HG02970 (cell line): ENCODE measurements around the gene NDUFS8.

Experiments
- ATAC-seq: cut with Tn5 transposase; IDR thresholded peaks from one replicate; pipeline ENCODE4 v1.9.1; 2021; ENCODE audit warnings: mild to moderate bottlenecking, moderate library complexity, moderate number of reproducible peaks; ENCODE audit not compliant: unreplicated experiment, low FRiP score

The NDUFS8 gene

DNA sequence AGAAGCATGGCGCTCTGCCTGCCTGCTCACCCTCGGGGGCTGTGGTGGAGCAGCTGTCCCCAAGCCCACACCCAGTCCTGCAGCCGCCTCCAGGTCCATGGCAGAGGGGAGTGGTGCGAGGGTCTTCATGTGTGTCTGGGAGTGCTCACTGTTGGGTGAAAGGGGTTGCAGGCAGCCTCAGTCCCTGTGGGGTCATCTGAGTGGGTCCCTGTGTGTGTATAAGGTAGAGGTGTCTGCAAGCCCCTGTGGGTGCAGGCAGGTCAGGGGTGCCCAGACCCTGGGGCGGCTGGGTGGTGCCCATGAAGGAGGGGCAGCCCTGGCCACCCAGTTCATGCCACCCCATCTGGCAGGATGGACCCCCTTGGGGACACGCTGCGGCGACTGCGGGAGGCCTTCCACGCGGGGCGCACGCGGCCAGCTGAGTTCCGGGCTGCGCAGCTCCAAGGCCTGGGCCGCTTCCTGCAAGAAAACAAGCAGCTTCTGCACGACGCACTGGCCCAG is 15.5 kb upstream of the NDUFS8 start:
- no peak for ATAC-seq

DNA sequence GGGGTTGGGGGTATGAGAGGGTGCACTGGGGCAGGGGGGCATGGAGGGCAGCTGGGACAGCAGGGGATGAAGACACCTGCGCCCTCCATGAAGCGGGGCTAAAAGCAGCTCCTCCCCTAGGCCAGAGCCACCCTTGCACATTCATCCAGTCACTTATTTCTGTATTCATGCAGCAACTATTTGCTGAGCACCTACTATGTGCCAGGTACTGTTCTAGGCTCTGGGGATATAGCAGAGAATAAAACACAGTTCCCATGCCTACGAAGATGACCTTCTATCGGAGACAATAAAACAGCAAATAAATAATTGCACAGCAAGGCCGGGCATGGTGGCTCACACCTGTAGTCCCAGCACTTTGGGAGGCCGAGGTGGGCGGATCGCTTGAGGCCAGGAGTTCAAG is 15.0 kb upstream of the NDUFS8 start:
- no peak for ATAC-seq

DNA sequence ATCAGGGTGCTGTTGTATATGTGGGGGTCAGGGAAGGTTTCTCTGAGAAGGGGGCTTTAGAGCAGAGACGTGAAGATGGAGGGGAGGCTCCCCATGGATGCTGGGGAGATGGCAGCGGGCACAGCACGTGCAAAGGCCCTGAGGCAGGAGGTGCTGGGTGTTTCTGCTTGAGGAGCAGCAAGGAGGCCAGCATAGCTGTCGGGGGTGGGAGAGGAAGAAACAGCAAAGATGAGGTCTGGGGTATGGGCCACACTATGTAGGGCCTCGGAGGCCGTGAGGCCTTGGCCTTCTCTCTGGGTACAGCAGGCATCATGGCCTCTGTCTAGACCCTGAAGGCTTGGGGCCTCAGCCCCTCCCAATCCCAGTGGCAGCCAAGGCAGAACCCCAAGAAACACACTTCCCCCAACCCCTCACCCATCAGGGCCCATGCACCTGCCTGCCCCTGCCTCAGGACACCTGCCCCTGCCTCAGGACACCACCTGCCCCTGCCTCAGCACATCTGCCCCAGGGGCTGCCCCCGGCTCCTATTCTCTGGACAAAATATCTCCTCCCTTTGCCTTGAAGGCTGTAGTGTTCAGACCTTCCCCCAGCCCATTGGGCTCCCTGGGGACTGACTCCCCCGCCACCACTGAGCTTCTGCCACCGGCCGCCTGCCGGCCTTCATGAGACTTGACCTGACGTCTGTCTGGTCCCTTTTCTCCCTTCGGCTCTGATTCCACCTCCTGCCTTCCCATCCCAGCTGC is 14.1 kb upstream of the NDUFS8 start:
- no peak for ATAC-seq

DNA sequence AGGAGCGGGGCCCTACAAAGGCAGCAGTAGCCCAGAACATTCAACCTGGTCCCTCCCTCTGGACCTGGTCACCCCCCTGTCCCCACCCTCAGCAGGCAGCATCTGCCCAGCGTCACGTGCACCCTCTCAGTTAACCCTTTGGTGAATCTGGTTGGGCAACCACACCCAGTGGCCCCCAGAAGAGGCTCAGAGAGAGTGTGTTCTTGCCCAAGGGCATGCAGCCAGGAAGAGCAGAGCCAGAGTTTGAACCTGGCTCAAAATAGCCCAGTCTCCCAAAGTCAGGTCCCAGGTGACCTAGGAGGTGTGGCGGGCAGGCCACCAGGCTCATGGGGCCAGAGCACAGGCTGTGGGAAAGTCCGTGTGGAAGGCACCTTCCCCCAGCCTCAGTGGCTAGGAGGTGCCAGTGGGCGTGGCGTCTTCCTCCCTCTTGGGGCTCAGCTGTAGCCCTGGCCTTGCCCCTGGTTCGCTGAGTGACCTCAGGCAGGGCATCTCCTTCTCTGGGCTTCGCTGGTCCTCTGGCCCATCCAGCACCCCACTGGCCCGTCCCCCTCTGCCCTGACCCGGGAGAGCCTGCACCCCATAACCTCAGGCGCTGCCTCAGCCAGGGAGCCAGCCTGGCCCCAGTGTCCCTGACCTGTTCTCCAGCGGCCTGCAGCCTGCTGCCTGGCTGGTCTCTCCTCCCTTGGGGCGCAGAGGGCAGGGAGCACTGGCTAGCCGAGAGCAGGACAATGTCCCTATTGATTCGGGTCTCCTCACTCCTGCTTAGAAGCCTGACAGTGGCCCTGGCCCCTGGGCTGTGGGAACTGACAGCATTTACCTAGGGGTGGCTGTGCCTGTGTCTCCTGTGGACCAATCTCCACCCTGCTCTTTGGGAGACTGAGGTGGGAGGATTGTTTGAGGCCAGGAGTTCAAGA is 13.3 kb upstream of the NDUFS8 start:
- no peak for ATAC-seq

DNA sequence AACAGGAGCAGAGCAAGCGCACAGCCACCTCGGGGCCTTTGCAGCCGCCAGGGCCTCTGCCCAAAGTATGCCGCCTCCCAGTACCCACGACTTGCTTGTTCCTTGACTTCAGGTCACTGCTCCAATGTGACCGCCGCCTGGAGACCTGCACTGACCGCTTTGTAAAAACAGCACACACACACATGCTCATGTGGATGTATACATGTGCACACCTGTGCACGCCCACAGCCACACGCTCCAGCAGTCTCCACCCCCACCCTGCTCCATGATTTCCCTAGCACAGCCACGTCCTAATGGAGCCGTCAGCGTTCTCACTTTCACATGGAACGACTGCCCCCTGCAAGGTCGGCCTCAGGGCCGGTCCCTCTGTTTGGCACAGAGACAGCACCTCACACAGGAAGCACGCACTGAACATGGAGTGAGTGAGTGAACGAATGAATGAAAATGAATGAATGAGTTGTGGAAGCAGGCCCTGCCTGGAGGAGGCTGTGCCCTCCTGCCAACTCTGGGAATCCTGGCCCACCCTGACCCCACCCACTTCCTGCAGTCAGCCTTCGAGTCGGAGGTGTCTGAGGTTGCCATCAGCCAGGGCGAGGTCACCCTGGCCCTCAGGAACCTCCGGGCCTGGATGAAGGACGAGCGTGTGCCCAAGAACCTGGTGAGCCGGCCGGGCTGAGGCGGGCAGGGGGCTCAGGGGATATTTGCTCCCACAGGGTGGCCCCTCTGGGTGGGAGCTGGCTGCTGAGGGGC is 12.3 kb upstream of the NDUFS8 start:
- ATAC-seq: no peak

DNA sequence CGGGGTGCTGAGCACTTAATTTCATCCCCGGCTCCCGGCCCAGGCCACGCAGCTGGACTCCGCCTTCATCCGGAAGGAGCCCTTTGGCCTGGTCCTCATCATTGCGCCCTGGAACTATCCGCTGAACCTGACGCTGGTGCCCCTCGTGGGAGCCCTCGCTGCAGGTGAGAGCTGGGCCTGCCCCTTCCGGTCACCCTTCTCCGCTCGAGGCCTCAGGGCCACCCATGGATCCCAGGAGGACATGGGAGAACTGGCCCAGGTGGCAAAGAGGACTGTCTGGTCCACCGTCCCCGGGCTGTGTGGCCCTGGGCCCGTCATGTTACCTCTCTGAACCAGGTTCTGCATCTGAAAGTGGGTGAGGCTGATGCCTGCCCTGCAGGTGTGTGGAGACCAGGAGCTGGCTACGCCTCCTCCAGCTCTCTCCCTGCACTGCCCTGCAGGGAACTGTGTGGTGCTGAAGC is 11.7 kb upstream of the NDUFS8 start:
- ATAC-seq: no peak

DNA sequence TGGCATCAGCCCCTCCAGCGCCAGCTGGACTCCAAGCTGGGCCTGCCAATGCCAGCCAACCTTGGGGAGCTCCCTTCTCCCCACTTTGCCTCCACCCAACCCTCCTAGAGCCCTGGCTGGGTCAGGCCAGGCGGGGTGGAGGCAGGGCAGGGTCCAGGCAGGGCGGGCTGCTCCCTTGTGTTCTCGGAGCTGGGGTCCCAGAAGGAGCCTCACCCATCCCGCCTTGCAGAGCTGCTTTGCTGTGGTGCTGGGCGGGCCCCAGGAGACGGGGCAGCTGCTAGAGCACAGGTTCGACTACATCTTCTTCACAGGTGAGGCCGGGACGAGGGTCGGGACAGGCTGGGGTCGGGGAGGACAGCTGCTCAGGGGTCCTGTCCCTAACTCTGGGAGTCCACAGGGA is 11.0 kb upstream of the NDUFS8 start:
- no peak for ATAC-seq

DNA sequence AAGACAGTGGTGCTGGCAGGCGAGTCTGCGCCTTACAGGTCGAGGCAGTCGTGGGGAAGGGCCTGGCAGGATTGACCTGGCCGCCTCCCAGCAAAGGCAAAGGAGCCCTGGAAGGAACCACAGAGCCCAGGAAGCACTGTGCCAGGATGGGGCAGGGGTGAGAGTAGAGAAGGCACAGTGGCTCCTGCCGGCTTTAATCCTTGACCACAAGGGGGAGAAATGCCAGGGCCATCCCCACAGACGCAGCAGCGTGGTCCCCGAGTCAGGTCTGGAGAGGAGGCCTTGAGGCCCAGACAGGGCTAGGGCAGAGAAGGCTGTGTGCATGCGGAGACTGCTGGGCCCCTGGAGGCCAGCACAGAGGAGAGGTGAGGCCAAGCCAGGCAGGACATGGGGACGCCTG is 9.9 kb upstream of the NDUFS8 start:
- ATAC-seq: no peak

DNA sequence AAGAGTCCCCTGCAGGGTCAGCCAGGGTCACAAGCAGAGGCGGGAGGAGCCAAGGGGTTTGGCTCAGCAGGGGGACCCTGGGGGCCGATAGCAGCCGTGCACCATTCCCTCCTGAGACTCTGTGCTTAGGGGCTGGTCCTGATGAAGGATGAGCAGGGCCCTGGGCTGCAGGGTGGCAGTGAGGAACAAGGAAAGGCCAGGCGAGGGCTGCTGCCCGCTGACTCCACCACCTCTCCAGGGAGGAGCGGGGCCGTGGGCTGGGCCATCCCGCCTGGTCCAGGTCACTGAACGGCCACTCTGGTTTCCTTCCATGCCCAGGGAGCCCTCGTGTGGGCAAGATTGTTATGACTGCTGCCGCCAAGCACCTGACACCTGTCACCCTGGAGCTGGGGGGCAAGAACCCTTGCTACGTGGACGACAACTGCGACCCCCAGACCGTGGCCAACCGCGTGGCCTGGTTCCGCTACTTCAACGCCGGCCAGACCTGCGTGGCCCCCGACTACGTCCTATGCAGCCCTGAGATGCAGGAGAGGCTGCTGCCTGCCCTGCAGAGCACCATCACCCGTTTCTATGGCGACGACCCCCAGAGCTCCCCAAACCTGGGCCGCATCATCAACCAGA is 9.2 kb upstream of the NDUFS8 start:
- no peak for ATAC-seq

DNA sequence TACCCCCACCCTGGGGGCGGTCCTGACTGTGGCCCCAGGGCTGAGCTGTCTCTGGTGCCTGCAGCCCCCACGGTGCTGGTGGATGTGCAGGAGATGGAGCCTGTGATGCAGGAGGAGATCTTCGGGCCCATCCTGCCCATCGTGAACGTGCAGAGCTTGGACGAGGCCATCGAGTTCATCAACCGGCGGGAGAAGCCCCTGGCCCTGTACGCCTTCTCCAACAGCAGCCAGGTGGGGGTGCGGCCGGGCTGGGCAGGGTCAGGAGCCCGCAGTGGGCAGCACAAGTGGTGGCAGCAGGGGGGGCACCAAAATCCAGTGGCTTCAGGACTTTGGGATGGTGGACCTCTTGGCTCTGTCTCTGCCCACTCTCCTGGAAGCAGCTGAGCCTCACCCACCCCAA is 8.0 kb upstream of the NDUFS8 start:
- ATAC-seq: no peak

DNA sequence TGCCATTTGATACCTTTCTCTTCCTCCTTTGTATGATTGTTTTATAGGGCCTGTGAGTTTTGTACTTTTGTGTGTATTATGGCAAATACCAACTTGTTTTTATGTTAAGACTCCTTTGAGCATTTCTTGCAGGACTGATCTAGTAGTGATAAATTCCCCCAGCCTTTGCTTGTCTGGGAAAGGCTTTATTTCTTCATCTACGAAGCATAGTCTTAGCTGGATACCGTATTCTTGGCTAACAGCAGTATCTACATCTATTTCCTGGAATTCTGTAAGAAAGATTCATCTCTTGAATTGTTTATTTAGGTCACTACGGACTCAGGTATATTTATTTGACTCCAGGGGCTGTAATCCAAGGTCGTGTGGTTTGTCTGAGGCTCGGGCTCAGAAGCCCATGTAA is 6.0 kb upstream of the NDUFS8 start:
- no peak for ATAC-seq

DNA sequence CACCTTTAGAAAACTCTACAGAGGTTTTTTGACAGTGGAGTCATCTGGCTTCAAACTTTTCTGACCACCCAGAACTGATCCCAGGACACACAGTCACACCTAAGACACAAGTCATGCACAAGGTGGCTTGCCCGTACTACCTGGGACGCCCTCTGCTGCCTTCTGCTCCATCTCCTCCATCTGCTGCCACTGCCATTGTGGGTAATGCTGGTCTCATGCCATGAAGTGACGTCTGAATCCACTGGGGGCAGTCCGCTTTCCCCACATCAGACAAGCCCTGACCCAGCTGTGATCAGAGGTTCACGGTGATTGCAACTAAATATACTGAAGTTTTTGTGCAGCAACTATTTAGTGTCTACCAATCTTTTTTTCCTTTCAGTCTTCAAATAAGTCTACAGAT is 5.4 kb upstream of the NDUFS8 start:
- no peak for ATAC-seq

DNA sequence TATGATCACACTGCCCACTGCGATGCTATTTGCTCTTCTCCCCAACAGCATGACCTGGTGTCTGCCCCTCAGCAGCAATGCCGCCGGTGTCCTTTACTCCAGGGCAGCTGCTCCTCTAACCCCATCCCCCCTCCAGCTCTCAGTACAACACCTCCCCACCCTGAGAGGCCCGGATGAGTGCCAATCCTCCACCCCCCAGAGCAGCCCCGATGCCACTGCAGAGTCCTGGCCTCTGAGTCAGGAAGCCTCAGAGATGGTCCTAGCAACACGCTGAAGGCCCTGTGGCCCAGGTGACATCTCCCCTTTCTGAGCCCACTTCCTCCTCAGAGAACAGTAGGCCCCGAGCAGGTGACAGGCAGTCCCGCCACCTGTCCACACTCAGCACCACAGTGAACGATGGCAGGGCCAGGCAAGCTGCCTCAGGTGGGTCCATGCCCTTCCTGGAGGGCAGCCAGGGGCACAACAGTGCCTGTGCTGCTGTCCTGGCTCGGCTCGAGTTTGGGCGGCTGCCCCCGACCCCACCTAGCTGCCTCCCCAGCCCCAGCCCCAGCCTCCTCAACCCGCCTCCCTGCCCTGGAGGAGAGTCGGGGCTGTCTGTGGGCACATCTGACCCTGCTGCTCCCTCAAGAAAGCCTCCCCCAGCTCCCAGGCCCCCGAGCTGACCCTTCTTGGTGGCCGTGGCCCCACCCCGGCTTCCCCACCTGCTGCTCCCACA is 3.9 kb upstream of the NDUFS8 start:
- no peak for ATAC-seq

DNA sequence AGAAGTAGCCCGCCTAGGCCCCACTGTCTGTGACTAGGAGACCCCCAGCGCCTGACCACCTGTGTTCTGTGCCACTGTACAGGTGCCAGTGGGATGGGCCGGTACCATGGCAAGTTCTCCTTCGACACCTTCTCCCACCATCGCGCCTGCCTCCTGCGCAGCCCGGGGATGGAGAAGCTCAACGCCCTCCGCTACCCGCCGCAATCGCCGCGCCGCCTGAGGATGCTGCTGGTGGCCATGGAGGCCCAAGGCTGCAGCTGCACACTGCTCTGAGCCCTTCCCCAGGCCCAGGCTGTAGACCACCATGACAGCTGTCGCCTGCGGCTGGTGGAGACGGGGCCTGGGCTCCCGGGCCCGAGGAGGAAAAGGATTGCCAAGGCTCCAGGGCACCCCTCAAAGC is 2.8 kb upstream of the NDUFS8 start:
- ATAC-seq: no peak

DNA sequence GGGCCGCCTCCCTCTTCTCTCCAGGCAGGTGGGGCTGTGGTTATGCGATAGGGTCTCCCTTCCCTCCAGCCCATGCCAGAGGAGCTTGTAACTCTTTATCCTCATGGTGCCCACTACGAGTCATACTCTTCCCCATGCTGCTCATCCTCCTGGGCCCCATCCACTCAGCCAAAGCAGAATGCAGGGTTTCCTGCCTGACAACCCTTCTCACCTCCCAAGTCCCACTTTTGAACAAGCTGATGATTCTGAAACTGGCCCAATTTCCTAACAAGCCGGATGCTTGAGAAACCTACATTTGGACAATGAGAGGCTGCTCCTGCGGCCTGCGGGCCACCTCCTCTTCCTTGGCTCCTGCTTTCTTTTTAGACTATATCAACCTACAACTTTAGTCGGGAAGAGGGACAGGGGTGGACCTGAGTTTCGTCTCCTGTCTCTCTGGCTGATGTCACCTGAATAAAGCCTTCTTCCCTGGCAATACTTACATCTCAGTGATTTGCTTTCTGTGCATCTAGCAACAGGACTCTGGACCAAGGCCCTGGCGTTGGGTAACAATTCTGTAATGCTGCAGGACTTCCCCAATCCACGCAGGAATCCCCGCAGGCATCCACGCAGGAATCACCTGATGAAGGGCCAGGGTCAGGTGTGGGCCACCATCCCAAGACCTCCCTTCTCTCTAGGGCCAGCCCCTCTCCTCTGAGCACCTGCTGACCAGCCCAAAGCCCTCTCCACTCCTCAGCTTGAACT is 1.5 kb upstream of the NDUFS8 start:
- ATAC-seq: no peak

DNA sequence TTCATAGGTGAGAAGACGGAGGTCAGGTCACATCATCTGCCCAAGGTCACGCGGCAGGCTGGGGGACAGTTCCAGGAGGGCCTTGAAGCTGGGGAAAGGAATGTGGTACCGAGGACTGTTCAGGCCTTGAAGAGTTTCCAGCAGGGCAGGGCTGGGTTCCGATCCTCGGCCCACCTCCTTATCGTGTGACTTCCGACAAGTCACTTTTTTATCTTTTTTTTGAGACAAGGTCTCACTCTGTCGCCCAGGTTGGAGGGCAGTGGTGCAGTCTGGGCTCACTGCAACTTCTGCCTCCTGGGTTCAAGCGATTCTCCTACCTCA is 623 bp downstream of the NDUFS8 start:
- ATAC-seq: no peak

DNA sequence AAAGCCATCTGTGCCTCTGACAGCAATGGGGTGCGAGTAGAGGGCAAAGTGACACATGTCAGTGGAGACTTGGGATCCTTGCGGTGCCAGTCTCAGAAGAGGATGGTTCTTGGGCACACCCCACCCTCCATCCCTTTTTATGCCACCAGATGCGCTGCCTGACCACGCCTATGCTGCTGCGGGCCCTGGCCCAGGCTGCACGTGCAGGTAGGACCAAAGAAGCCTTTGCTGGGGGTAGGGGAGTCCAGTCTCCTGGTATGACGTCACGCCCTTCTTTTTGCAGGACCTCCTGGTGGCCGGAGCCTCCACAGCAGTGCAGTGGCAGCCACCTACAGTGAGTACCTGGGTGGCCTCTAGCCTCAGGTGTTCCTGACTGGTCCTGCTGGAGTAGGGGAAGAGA is 1.5 kb downstream of the NDUFS8 start:
- no peak for ATAC-seq

DNA sequence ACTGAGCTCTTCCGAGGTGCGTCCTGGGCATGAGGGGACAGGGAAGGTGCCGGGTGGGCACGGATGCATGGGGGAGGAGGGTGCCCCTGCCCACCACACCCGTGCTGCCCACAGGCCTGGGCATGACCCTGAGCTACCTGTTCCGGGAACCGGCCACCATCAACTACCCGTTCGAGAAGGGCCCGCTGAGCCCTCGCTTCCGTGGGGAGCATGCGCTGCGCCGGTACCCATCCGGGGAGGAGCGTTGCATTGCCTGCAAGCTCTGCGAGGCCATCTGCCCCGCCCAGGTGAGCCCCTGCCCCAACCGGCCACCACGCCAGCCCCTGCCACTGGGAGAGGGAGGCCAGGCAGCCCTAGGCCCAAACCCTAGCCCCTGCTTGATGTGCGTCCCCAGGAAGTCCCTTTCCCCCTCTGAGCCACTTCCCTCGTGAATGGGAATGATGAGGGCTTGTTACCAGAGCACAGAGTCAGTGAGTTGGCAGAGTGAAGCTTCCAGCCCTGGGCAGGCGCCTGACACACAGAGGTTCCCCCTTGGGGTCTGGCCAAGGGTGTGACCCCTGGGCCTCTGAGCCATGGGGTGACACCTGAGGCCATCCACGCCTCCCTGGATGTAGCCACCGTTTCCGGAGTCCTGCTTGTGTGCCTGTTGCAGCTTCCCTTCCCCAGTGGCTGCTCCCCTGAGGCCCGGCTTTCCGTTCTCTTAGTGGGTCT is 2.7 kb downstream of the NDUFS8 start:
- no peak for ATAC-seq

DNA sequence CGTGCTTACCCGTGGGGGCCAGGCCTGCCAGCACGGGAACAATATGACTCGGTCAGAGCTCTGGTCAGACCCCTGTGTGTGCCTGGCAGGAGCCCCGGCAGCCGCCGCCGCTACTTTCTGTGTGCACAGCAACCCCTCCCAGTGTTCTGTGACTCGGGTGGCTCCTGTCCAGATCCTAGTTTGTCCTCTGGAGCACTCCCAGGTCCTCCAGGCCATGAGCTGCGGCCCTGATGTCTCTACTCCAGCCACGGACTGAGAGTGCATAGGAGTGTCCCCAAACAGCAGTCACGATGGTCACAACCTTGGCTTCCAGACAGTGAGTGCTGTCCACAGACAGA is 3.2 kb downstream of the NDUFS8 start:
- ATAC-seq: no peak
